GM19467 (cell line): ENCODE data around the gene PTPRQ.

Experiments
- ATAC-seq: cut with Tn5 transposase; IDR thresholded peaks from one replicate; pipeline ENCODE4 v1.9.1; 2021; ENCODE audit warnings: mild to moderate bottlenecking, moderate library complexity; ENCODE audit not compliant: unreplicated experiment

The PTPRQ gene

GRCh38 chr12:80551897-80552296, 107.9 kb downstream of the PTPRQ start:
- ATAC-seq: no peak

- no peak for ATAC-seq
Measured at GRCh38 chr12:80553316-80553715, 109.3 kb downstream of the PTPRQ start.

GRCh38 chr12:80556566-80556965, 112.5 kb downstream of the PTPRQ start:
- ATAC-seq: no peak

- no peak for ATAC-seq
Measured at GRCh38 chr12:80559766-80560165, 115.7 kb downstream of the PTPRQ start.

GRCh38 chr12:80565271-80565670, 121.2 kb downstream of the PTPRQ start:
- ATAC-seq: no peak

GRCh38 chr12:80567401-80567800, 123.4 kb downstream of the PTPRQ start:
- ATAC-seq: no peak

- no peak for ATAC-seq
Measured at GRCh38 chr12:80576641-80577418, 132.8 kb downstream of the PTPRQ start.

GRCh38 chr12:80580254-80580653, 136.2 kb downstream of the PTPRQ start:
- ATAC-seq: no peak

- ATAC-seq: no peak
Measured at GRCh38 chr12:80581783-80582182, 137.7 kb downstream of the PTPRQ start.

GRCh38 chr12:80582431-80582830, 138.4 kb downstream of the PTPRQ start:
- ATAC-seq: no peak

GRCh38 chr12:80589077-80589476, 145.0 kb downstream of the PTPRQ start:
- no peak for ATAC-seq

GRCh38 chr12:80590085-80590484, 146.1 kb downstream of the PTPRQ start:
- ATAC-seq: no peak

GRCh38 chr12:80593766-80594165, 149.7 kb downstream of the PTPRQ start:
- no peak for ATAC-seq

GRCh38 chr12:80596509-80596908, 152.5 kb downstream of the PTPRQ start:
- no peak for ATAC-seq

GRCh38 chr12:80598004-80598606, 154.1 kb downstream of the PTPRQ start:
- ATAC-seq: no peak

GRCh38 chr12:80602455-80602854, 158.4 kb downstream of the PTPRQ start:
- ATAC-seq: no peak

GRCh38 chr12:80607361-80608135, 163.5 kb downstream of the PTPRQ start:
- ATAC-seq: no peak

GRCh38 chr12:80617733-80618132, 173.7 kb downstream of the PTPRQ start:
- no peak for ATAC-seq

- no peak for ATAC-seq
Measured at GRCh38 chr12:80620281-80620680, 176.2 kb downstream of the PTPRQ start.

- no peak for ATAC-seq
Measured at GRCh38 chr12:80622271-80622670, 178.2 kb downstream of the PTPRQ start.

GRCh38 chr12:80625051-80625450, 181.0 kb downstream of the PTPRQ start:
- no peak for ATAC-seq

- ATAC-seq: no peak
Measured at GRCh38 chr12:80625901-80626300, 181.9 kb downstream of the PTPRQ start.
